Upper lobe of left lung (tissue), 4 donors: ENCODE data around the gene NEURL1B.

Experiments used
- CTCF ChIP-seq, 6 experiments: fragments of 450-650 bp in 4 of 6; fragments of 200-600 bp in 2 of 6; sonication (generic) in 2 of 6; IDR thresholded peaks; one replicate each; pipeline ENCODE4 v1.5.1; 2016 to 2019; ENCODE audit warnings: antibody characterized with exemption in 6 of 6
- POLR2A ChIP-seq, 4 donors: fragments of 450-650 bp; IDR thresholded peaks; one replicate each; pipeline ENCODE4 v1.5.1; 2016 to 2017; ENCODE audit warnings: antibody characterized with exemption in 4 of 4, mild to moderate bottlenecking in 2 of 4

DNA sequence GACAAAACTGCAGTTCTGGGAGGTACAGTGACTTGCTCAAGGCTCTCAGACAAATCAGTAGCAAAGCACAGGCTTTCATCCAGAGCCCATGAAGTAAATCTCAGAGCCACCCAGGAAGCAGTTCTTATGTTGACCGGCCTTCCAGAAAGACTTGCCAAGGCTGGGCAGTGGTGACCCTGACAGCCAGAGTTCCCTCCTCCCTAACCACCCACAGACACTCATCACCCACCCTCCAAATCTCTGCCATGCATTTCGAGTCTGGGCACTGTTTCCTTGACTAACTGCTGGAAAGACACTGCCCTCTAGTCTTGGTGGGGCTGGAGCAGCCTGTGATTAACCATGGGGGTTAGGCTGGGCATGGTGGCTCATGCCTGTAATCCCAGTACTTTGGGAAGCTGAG lies 21.5 kb downstream of the NEURL1B start:
- TF ChIP-seq CTCF (IDR thresholded peaks at IDR 0.05) (no peak), POLR2A (IDR thresholded peaks at IDR 0.05) (no peak)
